Measurements from ENCODE around the gene NPAS3.

GRCh38 chr14:33685026-33685425, 746.3 kb downstream of the NPAS3 start:
- TF ChIP-seq, protein P1, sequence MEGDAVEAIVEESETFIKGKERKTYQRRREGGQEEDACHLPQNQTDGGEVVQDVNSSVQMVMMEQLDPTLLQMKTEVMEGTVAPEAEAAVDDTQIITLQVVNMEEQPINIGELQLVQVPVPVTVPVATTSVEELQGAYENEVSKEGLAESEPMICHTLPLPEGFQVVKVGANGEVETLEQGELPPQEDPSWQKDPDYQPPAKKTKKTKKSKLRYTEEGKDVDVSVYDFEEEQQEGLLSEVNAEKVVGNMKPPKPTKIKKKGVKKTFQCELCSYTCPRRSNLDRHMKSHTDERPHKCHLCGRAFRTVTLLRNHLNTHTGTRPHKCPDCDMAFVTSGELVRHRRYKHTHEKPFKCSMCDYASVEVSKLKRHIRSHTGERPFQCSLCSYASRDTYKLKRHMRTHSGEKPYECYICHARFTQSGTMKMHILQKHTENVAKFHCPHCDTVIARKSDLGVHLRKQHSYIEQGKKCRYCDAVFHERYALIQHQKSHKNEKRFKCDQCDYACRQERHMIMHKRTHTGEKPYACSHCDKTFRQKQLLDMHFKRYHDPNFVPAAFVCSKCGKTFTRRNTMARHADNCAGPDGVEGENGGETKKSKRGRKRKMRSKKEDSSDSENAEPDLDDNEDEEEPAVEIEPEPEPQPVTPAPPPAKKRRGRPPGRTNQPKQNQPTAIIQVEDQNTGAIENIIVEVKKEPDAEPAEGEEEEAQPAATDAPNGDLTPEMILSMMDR (IDR thresholded peaks at IDR 0.05), result no peak
- TF ChIP-seq POLR2A (IDR thresholded peaks at IDR 0.05), result no peak
